Activated naive CD4-positive, alpha-beta T cell treated with anti-CD3 and anti-CD28 coated beads, Interleukin-2, amount 50 U/mL, for 16 hours (primary cell): ENCODE measurements around the gene KPNA6.
"Not testable (repeated sequence)": the region's sequence is repeated elsewhere in the genome, so short reads cannot be mapped to it uniquely, and the experiment has no call there.

Experiments
- DNase-seq: peaks from one replicate; pipeline ENCODE4 v3.0.0-alpha.2; 2020

Gene KPNA6

DNA sequence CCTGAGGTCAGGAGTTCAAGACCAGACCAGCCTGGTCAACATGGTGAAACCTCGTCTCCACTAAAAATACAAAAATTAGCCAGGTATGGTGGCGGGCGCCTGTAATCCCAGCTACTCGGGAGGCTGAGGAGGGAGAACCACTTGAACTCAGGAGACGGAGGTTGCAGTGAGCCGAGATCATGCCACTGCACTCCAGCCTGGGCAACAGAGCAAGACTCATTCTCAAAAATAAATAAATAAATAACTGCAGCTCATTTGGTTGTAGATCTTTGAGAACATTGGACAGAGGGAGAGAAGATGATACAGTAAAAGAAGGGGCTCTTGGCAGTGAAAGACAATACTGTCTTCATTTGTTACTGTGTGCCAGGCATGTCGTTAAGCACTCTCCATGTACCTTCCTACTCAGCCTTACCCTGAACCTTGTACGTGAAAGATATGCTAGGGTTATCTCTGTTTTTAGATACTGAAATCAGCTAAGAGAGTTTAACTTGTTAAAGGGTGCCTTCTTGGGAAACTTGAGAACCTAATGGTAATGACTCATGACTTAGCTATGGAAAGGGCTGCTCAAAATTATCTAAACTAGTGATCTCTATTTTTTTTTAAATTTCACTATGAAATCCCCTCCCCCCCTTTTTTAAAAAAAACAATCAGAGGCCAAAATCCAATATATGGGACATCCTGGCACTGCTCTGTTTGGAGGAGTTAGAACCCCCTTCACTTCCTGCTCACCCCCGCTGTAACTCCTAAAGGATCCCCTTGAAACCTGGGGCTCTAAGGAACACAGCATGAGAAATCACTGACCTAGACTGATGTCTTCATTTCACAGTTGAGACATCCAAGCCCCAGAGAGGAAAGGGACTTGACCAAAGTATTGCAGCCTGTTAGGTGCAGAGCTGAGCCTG is 6.8 kb upstream of the KPNA6 start:
- no peak for DNase-seq

DNA sequence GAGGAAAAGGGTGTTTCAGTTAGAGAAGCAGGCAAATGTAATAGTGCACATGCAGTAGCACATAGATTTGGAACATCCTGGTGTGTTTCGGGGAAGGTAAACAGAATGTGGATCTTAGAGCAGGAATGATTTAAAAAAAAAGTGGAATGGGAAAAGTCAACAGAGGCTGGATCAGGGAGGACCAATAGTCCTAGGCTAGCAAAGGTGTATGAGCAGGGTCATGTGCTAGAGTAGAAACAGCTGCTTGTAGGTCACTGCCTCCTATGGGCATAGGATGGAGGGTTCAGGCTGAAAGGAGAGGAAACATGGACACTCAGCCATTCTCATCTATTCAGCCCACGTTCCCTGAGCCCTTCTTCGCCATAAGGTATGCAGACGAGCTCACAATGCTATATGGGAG is 3.7 kb upstream of the KPNA6 start:
- no peak for DNase-seq

DNA sequence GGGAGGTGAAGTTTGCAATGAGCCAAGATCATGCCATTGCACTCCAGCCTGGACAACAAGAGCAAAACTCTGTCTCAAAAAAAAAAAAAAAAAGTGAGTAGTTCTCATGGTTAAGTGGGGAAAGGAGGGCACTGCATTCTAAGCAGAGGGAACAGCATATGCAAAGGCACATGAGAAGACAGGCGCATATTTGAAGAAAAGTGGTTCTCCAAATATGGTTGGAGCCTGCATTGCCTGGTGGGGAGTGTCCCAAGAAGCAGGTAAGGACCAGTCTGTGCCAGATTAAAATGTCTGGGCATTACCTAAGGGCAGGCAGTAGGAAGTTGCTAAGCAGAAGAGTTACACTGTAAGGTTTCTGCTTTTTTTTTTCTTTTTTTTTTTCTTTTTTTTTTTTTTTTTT is 2.5 kb upstream of the KPNA6 start:
- DNase-seq: no peak

DNA sequence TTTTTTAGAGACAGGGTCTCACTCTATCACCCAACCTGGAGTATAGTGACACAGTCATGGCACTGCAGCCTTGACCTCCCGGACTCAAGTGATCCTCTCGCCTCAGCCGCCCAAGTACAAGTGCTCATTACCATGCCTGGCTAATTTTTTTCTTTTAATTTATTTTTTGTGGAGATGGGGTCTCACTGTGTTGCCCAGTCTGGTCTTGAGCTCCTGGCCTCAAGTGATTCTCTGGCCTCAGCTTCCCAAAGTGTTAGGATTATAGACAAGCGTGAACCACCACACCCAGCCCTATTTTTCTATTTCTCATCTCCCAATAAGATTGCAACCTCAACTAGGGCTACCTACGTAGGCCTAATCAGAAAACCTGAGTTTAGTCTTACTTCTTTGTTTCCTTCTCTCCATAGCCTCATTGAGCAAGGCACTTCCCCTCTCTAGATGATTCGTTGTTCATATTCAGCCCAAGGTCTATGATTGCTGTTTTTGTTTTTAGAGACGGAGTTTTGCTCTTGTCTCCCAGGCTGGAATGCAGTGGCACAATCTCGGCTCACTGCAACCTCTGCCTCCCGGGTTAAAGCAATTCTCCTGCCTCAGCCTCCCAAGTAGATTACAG is 1.1 kb upstream of the KPNA6 start:
- DNase-seq: no peak

DNA sequence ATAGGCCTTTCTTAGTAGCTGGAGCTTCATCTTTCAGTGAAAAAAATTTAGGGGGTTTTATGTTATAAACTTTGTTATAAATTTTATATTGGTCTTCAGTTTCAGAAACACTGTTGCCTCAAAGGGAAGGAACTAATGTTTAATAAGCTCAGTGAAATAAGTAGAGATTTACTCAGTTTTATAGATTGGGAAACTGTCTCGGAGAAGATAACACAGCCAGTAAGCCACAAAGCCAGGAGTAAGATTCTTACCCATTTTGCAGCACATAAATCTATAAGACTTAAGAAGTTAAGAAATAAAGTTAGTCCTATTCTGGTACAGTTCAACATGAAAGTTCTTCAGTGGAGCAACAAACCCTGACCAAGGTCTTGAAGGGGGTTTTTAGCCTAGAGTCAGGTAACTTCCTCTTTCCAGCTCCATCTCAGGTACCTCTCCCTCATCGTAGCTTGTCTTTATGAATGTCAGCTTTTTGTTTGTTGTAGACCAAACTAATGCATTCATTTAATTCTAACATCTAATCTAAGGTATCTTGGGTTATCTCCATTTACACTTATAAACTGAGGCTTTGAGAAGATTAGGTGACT is 3.3 kb downstream of the KPNA6 start:
- no peak for DNase-seq

DNA sequence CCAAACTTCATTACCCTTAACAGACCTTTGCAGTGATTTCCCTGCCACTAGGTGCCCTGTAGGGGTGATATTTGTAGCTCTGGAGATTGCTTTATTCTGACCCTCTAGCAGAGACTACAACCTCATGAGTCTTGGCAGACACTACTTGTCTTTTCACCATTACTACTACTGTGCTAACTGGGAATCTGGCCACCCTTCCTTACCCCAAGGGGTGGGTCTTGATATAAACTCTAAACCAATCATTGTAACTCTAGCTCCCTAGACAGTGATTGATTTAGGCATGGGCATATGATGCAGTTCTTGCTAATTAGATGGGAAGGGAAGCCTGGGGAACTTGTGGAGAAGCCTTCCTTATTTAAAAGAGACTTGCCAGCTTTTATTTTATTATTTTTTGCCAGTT is 3.9 kb downstream of the KPNA6 start:
- no peak for DNase-seq

DNA sequence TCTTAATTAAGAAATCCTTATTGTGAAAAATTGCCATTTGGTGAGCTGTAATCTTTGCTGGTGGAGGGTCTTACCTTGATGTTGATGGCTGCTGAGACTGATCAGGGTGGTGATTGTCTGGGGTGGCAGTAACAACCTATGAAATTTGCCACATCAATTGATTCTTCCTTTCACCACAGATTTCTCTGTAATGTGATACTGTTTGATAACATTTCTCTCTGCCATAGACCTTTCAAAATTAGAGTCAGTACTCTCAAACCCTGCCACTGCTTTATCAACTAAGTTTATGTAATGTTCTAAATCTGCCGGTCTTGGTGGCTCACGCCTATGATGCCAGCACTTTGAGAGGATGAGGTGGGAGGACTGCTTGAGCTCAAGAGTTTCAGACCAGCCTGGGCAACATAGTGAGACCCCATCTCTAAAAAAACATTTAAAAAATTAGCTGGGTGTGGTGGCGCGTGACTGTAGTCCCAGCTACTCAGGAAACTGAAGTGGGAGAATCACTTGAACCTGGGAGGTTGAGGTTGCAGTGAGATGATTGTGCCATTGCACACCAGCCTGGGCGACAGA is 5.0 kb downstream of the KPNA6 start:
- no peak for DNase-seq

DNA sequence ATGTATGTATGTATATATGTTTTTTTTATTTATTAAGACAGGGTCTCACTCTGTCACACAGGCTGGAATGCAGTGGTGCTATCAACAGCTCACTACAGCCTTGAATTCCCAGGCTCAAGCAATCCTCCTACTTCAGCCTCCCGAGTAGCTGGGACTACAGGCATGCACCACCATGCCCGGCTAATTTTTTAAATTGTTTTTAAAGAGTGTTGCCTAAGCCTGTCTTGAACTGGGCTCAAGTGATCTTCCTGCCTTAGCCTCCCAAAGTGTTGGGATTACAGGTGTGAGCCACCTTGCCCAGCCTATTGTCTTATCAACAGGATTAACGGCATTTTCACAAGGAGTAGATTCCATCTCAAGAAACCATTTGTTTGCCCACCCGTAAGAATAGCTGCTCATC is 5.6 kb downstream of the KPNA6 start:
- not testable (repeated sequence) for DNase-seq

DNA sequence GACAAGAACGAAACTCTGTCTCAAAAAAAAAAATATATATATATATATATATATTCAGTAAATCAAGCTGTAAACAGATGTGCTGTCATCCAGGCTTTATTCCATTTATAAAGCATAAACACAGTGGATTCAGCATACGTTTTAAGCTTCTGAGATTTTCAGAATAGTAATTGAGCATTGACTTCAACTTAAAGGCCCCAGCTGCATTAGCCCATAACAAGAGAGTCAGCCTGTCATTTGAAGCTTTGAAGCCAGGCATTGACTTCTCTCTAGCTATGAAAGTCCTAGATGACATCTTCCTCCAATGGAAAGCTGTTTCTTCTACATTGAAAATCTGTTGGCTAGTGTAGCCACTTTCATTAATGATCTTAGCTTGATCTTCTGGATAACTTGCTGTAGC is 6.6 kb downstream of the KPNA6 start:
- DNase-seq: no peak

DNA sequence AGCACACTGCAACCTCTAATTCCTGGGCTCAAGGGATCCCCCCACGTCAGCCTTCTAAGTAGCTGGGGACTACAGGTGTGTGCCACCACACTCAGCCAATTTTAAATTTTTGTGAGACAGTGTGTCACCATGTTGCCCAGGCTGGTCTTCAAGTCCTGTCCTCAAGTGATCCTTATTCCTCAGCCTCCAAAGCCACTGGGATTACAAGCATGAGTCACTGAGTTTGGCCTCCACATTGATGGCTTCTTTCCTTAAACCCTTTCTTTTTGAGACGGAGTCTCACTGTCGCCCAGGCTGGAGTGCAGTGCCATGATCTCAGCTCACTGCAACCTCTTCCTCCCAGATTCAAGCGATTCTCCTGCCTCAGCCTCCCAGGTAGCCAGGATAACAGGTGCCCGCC is 7.6 kb downstream of the KPNA6 start:
- DNase-seq: no peak

DNA sequence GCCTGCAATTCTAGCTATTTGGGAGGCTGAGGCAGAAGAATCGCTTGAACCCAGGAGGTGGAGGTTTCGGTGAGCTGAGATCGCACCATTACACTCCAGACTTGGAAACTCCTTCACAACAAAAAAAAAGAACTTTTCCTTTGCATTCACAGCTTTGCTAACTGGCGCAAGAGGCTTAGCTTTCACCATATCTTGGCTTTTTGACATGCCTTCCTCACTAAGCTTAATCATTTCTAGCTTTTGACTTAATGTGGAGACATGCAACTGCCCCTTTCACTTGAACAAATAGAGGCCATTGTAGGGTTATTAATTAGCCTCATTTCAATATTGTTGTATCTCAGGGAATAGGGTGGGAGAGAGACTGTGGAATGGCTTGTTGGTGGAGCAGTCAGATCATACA is 8.7 kb downstream of the KPNA6 start:
- DNase-seq: no peak

DNA sequence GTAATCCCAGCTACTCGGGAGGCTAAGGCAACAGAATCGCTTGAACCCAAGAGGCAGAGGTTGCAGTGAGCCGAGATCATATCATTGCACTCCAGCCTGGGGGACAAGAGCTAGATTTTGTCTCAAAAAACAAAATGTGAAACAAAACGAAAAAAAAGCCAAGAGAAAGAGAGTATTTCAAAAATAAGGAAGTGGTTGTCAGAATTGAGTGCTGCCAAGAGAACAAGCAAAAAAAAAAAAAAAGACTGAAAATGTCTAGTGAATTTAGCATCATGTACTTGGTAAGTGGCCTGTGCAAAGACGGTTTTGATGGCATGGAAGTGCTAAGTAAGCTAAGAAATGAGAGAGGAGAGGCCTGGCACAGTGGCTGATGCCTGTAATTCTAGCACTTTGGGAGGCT is 14.3 kb downstream of the KPNA6 start:
- DNase-seq: no peak

DNA sequence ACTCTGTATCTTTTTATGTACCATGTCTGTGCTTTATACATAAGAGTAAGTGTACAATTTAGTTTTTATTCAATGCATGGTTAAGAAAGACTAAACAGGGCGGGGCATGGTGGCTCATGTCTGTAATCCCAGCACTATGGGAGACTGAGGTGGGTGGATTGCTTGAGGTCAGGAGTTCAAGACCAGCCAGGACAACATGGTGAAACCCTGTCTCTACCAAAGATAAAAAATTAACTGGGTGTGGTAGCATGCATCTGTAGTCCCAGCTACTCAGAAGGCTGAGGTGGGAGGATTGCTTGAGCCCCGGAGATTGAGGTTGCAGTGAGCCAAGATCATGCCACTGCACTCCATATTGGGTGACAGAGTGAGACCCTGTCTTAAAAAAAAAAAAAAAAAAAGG is 15.5 kb downstream of the KPNA6 start:
- not testable (repeated sequence) for DNase-seq

DNA sequence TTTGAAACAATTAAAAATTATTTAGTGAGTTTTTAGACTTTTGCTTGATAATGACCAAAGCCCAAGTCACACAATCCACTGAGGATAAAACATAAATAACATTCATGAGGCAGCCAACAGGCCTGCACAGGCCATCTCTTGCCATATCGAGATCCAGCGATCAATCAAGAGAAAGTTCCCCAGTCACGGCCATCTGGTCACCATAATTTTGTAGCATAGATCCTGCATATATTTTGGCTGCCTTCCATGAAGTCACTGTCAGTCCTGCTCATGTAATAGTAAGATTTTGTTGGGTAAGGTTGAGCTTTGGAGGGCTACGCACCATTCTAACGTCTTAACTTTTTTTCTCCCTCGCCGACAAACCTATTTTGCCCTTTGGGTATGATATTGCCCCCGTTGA is 17.5 kb downstream of the KPNA6 start:
- DNase-seq: no peak

DNA sequence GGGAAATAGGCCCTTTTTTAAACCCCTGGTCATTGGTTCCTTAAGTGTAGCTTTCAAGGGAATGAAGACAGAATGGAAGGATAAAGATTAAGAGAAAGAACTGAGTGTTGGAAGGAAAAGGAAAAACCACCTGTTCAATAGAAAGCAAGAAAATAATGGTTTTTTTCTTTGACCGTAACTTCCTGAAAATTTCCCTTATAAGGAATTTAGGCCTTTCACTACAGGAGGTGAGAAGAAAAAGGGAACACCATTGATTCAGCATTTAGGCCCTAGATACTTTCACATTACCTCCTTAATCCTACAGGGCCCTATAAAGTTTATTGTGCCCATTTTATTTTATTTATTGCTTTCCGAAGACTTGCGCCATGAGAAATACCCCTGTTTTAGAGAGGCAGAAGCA is 18.9 kb downstream of the KPNA6 start:
- DNase-seq: no peak

DNA sequence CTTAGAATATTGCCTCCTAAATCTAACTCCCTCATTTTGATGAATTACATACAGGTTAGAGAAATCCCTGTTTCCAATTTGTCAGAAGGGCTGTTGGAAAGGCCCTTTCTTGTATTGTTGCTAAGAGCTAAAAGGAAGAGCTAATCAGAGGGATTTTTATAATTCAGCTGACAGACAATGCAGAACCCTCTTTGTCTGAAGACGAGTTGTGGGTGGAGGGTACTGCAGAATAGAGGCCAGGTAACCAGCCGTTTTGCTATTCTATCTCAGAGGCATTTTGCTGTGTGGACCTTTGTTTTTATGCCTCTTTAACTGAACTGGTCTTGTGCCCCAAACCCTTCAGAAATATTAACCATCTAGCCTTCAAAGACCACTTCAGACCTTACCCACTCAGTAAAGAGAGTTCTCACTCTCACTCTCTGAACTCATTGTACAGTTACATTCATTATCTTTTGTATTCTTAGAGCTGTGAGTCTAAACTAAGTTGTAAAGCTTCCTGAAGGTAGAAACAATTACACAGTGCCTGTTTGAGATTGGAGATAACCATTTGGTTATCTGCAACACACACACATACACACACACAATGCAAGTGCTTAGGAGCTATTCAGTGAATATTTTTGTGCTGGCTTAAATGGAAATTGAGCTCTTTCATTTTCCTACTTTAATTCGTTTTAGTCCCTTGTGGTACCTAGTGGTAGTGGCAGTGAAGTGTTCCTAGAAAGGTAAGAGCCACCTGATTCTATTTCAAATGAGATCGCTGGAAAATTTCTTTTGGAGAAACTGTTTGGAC is 19.7 kb downstream of the KPNA6 start:
- no peak for DNase-seq

DNA sequence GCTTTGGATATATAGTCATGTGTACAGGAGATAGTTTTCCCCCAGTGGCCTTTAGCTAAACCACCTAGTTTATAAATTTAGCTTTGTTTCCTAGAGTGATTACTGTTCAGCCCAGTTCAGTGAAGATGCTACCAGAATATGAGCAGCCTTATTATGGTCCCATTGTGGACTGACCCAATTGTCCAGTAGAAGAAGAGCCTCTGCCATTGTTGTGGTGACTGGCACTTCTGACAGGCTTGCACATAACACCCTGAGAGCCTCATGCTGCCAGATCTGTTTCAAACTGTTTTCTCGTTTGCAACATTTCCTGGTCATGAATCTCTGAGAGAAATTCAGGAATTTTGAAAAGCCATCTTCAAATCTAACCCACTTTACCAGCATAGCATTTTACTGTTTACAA is 20.6 kb downstream of the KPNA6 start:
- no peak for DNase-seq

DNA sequence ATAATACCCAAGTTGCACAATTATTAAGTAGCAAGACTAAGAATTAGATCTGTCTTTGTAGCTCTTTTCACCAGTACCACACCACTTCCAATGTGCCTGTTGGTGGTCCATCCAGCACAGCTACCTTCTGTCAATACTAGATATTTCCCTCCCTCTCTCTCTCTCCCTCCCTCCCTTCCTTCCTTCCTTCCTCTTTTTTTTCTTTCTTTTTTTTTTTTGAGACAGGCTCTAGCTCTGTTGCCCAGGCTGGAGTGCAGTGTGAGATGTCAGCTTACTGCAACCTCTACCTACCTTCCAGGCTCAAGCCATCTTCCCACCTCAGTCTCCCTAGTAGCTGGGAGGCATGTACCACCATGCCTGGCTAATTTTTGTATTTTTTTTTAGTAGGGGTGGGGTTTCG is 21.1 kb downstream of the KPNA6 start:
- no peak for DNase-seq

DNA sequence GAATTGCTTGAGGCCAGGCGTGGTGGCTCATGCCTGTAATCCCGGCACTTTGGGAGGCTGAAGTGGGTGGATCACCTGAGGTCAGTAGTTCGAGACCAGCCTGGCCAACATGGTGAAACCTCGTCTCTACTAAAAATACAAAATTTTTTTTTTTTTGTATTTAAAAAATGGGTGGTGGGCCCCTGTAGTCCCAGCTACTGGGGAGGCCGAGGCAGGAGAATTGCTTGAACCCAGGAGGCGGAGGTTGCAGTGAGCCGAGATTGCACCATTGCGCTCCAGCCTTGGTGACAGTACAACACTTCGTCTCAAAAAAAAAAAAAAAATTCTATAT is 26.1 kb downstream of the KPNA6 start:
- DNase-seq: not testable (repeated sequence)

DNA sequence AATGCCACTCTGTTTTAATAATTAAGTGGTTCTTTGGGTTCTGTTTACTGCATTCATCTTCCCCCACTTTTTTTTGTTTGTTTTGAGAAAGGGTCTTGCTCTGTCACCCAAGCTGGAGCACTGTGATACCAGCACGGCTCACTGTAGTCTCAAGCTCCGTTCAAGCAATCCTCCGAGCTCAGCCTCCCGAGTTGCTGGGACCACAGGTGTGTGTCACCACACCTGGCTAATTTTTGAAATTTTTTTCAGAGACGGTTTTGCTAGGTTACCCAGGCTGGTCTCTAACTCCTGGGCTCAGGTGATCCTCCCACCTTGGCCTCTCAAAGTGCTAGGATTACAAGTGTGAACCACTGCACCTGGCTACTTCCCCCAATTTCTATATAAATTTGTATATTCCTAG is 29.3 kb downstream of the KPNA6 start:
- DNase-seq: no peak

DNA sequence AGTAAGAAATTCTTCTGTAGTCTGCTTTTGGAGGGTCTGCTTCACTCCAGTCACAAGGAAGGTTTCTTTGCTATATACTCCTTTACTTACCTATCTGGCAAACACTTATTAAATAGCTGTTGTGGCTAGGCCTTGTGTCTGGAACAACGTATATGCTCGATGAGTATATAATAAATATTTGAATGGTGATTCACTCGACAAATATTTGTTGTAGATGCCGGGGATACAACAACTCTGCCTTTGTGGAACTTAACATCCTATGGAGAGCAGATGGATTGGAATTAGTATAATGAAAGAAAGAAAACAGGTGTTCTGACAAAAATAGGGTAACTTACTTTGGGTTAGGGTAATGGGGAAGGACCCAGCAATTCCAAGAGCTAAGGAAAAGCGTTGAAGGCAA is 31.1 kb downstream of the KPNA6 start:
- no peak for DNase-seq

DNA sequence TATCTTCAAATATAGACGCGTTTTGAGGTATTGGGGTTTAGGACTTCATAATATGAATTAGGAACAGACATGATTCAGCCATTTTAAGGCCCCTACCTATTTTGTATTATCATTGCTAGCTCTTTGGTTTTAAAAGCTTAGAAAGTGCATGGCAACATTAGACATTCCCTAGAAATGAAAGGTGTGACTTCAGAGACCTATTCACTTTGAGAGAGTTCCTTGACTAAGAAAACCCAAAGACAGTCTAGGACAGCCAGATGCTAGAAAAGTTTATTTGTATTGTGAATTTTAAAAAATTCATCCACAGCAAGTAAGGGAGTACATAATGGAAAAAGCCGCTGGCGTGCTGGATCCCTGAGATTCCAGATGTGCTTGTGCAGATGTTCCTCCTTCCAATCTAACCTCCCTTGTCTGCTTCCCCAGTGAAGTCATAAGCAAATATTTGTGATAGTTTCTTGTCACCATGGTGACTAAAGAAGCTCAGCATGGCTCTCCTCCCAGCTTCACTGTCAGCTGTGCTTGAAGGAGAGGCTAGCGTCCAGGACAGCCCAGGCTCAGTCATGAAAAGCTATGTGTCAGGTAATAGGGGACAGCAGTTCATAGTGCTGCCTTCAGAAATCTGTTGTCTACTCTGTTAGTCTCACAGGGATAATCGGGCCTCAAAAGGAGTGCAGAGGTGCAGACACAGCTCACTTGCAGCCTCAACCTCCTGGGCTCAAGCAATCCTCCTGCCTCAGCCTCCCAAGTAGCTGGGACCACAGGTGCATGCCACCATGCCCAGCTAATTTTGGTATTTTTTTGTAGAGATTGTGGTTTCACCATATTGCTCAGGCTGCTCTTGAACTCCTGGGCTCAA is 34.8 kb downstream of the KPNA6 start:
- no peak for DNase-seq
